ENCODE results near the gene SUGCT.
"Not testable (repeated sequence)": the region's sequence is repeated elsewhere in the genome, so short reads cannot be mapped to it uniquely, and the experiment has no call there.

SUGCT gene

GRCh38 chr7:40204581-40204980 is 69.8 kb downstream of the SUGCT start:
- DNase-seq: no peak

GRCh38 chr7:40205992-40206391 is 71.2 kb downstream of the SUGCT start:
- no peak for DNase-seq

GRCh38 chr7:40211276-40212003 is 76.6 kb downstream of the SUGCT start:
- DNase-seq: peak; percentile 68

GRCh38 chr7:40213291-40213690 is 78.5 kb downstream of the SUGCT start:
- no peak for DNase-seq

- DNase-seq: no peak
Observed at GRCh38 chr7:40213856-40214255, 79.1 kb downstream of the SUGCT start.

GRCh38 chr7:40218612-40219011 is 83.8 kb downstream of the SUGCT start:
- DNase-seq: not testable (repeated sequence)

- DNase-seq: no peak
Observed at GRCh38 chr7:40219917-40220316, 85.1 kb downstream of the SUGCT start.

GRCh38 chr7:40220421-40220911 is 85.7 kb downstream of the SUGCT start:
- no peak for DNase-seq

- DNase-seq: peak; percentile 70
Observed at GRCh38 chr7:40221836-40222235, 87.0 kb downstream of the SUGCT start.

- DNase-seq: no peak
Observed at GRCh38 chr7:40223451-40224127, 88.8 kb downstream of the SUGCT start.

- no peak for DNase-seq
Observed at GRCh38 chr7:40230101-40230500, 95.3 kb downstream of the SUGCT start.

GRCh38 chr7:40231796-40232195 is 97.0 kb downstream of the SUGCT start:
- no peak for DNase-seq

GRCh38 chr7:40232242-40232893 is 97.6 kb downstream of the SUGCT start:
- DNase-seq: no peak

GRCh38 chr7:40234046-40234445 is 99.2 kb downstream of the SUGCT start:
- DNase-seq: no peak

- no peak for DNase-seq
Observed at GRCh38 chr7:40234666-40235065, 99.9 kb downstream of the SUGCT start.

GRCh38 chr7:40237731-40238130 is 102.9 kb downstream of the SUGCT start:
- DNase-seq: no peak

- DNase-seq: no peak
Observed at GRCh38 chr7:40239755-40240303, 105.0 kb downstream of the SUGCT start.

GRCh38 chr7:40243076-40243475 is 108.3 kb downstream of the SUGCT start:
- no peak for DNase-seq

GRCh38 chr7:40244226-40244625 is 109.4 kb downstream of the SUGCT start:
- DNase-seq: no peak

- DNase-seq: no peak
Observed at GRCh38 chr7:40248681-40249080, 113.9 kb downstream of the SUGCT start.

GRCh38 chr7:40253444-40253843 is 118.6 kb downstream of the SUGCT start:
- DNase-seq: not testable (repeated sequence)

- no peak for DNase-seq
Observed at GRCh38 chr7:40263752-40264390, 129.1 kb downstream of the SUGCT start.

- DNase-seq: no peak
Observed at GRCh38 chr7:40267583-40267982, 132.8 kb downstream of the SUGCT start.

Data from islet precursor cell (in vitro differentiated cells).